Endothelial cell of hepatic sinusoid (primary cell): ENCODE measurements around the gene NBDY.

Experiments
- in situ Hi-C: cut with HindIII; loops from 2 replicates; pipeline ENCODE4 v1.10.0; 2017; ENCODE audit warnings: low sequenced_read_pairs

The NBDY gene

DNA sequence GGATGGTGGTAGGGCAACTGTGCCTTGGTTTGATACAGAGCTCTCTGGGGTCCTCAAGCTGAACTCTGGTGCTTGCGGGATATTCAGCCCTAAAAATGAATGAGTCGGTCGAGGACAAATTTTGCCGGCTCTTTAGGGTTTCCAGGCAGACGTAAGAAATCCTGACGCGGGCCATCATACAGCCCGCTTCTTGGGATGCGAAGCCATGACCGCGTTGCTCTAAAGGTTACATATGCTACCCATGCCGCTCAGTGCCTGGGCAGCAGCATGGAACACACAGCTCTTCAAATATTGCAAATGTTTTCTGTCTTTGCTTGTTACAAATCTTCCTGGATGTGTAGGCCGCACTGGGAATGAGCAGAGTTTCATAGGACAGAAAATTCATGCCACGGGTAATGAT, 55.6 kb downstream of the NBDY start:
- in situ Hi-C loops, result loop anchor here (25.0 kb wide), 1 partner anchor 203 kb away; the partner anchor contains the start of gene SPIN3

- in situ Hi-C loops, result loop anchor here (25.0 kb wide), 1 partner anchor 202 kb away; the partner anchor contains the start of gene SPIN3
Measured at GRCh38 chrX:56785442-56785841, 56.4 kb downstream of the NBDY start.

DNA sequence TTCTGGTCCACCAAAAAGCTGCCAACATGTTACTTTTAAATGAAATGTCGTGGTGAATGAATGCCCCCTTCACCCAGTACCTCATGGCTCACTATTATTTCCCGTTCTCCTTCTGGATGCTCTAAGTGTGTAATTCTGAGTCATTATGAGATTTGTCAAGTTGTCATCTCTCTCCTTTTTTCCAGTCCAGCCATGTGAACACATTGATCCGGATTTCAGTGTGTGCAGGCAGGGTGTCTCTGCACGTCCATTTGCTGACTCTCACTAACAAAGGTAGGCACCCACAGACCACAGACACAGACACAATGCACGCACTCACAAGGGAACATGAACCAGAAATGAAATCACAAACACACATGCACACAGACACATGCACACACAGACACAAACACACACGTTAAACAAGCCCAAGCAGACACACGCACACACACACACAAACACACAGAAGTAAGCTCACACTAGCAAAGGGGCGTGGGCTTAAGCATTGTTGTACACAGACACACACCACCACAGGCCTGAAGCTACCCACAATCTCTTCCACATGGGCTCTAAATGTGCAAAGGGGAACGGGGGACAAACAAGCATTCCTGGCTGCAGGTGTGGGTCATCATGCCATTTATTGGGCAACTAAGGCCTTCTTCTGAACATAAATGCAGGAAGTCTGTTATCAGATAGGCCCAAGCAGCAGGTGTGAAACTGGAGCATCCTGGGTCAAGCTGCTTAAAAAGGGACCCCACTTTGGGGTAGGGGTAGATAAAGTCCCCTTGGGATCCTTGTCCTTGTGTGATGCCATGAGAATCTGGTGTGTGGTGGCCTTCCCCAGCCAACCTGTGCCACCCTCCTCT, 58.1 kb downstream of the NBDY start:
- in situ Hi-C loops, result loop anchor here (25.0 kb wide), 1 partner anchor 200 kb away; the partner anchor contains the start of gene SPIN3

GRCh38 chrX:56787734-56788152, 58.7 kb downstream of the NBDY start:
- in situ Hi-C loops, result loop anchor here (25.0 kb wide), 1 partner anchor 200 kb away; the partner anchor contains the start of gene SPIN3

GRCh38 chrX:56788229-56788628, 59.2 kb downstream of the NBDY start:
- in situ Hi-C loops, result loop anchor here (25.0 kb wide), 1 partner anchor 199 kb away; the partner anchor contains the start of gene SPIN3

- in situ Hi-C loops, result loop anchor here (25.0 kb wide), 1 partner anchor 199 kb away; the partner anchor contains the start of gene SPIN3
Measured at GRCh38 chrX:56788717-56789122, 59.7 kb downstream of the NBDY start.

DNA sequence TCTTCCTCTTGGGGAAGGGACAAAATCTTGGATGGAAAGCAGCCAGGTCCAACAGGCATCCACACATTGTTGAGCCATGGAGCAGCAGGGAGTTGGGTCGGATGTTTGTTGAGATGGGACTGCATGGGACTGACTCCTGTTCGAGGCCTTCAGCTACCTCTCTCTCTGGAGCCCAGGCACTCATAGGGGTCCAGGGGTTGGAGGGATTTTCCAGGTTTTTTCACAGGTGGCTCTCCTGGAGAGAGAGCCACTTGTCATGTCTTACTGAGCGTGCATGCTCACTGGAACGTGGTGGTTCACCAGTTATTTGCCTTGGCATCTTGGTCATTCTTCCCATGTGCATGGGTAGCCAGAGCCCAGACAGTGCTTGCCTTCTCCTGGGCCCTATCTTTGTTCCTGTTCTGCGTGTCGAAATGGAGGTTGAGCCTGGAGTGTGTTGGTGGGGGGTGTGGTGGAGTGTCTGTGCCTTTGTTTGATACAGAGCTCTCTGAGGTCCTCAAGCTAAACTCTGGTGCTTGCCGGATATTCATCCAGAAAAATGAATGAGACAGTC, 60.6 kb downstream of the NBDY start:
- in situ Hi-C loops, result loop anchor here (25.0 kb wide), 1 partner anchor 198 kb away; the partner anchor contains the start of gene SPIN3

- in situ Hi-C loops, result loop anchor here (25.0 kb wide), 1 partner anchor 197 kb away; the partner anchor contains the start of gene SPIN3
Measured at GRCh38 chrX:56790778-56791177, 61.7 kb downstream of the NBDY start.

- in situ Hi-C loops, result loop anchor here (25.0 kb wide), 1 partner anchor 196 kb away; the partner anchor contains the start of gene SPIN3
Measured at GRCh38 chrX:56791456-56791855, 62.4 kb downstream of the NBDY start.

DNA sequence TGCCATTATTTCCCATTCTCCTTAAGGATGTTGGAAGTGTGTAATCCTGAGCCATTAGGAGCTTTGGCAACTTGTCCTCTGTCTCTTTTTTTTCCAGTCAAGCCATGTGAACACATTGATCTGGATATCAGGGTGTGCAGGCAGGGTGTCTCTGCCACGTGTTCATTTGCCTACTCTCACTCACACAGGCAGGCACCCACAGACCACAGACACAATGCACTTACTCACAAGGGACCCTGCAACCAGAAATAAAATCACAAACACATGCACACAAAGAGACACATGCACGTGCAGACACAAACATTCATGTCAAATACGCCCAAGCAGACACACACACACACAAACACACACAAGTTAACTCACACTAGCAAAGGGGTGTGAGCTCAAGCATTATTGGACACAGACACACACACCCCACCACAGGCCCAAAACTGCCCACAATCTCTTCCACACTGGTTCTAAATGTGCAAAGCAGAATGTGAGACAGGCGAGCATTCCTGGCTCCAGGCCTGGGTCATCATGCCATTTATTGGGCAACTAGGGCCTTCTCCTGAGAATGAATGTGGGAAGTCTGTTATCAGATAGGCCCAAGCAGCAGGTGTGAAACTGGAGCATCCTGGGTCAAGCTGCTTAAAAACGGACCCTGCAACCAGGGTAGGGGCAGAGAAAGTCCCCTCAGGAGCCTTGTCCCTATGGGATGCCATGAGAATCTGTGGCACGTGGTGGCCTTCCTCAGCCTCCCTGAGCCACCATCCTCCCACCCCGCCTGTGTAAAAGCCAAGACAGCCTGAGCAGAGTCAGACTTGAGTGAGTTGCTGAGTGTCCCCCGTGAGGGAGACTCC, 63.4 kb downstream of the NBDY start:
- in situ Hi-C loops, result loop anchor here (25.0 kb wide), 1 partner anchor 195 kb away; the partner anchor contains the start of gene SPIN3

GRCh38 chrX:56793112-56793430, 64.0 kb downstream of the NBDY start:
- in situ Hi-C loops, result loop anchor here (25.0 kb wide), 1 partner anchor 194 kb away; the partner anchor contains the start of gene SPIN3

DNA sequence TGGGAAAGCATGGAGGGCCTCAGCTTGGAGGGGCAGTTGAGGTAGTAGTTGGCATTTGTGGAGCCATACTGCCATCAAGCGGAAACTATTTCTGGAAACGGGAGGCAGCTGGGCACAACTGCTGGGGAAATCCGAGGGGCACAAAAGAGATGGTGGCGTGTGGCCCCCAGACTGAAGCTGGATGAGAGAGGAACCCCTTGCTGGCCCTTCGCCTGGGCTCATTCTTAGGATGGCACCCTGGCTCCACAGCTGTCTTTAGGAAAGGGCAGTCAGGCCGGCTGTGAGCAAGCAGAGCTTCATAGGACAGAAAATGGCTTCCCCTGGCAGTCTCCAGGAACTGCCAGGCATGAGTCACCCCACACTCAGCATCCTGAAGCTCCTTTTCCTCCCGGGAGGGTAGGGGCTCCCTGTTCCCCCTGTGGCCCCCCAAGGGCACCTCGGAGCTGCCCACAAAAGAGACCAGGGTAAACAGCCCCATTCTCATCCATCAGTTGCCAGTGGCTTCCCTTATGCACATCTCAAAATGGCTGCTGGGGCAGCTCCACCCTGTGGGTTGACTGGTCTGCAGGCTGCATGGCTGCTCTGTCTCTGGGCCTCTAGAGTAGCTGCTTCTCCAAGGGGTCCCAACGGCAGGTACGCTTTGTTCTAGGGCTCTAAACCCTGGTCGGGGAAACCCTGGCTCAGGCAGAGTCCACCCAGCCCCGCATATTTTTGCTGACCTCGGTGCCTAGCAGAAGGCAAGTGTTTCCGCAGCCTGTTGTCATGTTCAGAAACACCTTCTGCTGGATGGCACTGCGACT, 64.7 kb downstream of the NBDY start:
- in situ Hi-C loops, result loop anchor here (25.0 kb wide), 1 partner anchor 194 kb away; the partner anchor contains the start of gene SPIN3

- in situ Hi-C loops, result loop anchor here (25.0 kb wide), 1 partner anchor 193 kb away; the partner anchor contains the start of gene SPIN3
Measured at GRCh38 chrX:56794404-56795230, 65.6 kb downstream of the NBDY start.

DNA sequence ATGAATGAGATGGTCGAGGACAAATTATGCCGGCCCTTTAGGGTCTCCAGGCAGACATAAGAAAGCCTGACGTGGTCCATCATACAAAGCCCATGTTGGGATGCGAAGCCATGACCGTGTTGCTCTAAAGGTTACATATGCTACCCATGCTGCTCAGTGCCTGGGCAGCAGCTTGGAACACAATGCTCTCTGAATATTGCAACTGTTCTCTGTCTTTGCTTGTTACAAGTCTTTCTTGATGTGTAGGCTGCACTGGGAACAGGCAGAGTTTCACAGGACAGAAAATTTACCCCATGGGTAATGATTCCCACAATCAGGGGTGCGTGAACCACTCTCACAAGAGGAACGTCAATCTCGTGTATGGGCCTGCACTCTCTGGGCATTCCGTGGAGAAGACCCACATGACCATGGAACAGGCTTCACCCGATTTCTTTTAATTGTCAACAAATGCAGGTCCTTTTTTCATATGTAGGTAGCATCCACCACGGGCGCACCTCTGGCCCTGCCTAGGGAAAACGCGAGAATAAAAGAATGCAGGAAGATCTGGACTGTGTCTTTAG, 66.3 kb downstream of the NBDY start:
- in situ Hi-C loops, result loop anchor here (25.0 kb wide), 1 partner anchor 192 kb away; the partner anchor contains the start of gene SPIN3

- in situ Hi-C loops, result loop anchor here (25.0 kb wide), 1 partner anchor 190 kb away; the partner anchor contains the start of gene SPIN3
Measured at GRCh38 chrX:56796641-56797395, 67.8 kb downstream of the NBDY start.

DNA sequence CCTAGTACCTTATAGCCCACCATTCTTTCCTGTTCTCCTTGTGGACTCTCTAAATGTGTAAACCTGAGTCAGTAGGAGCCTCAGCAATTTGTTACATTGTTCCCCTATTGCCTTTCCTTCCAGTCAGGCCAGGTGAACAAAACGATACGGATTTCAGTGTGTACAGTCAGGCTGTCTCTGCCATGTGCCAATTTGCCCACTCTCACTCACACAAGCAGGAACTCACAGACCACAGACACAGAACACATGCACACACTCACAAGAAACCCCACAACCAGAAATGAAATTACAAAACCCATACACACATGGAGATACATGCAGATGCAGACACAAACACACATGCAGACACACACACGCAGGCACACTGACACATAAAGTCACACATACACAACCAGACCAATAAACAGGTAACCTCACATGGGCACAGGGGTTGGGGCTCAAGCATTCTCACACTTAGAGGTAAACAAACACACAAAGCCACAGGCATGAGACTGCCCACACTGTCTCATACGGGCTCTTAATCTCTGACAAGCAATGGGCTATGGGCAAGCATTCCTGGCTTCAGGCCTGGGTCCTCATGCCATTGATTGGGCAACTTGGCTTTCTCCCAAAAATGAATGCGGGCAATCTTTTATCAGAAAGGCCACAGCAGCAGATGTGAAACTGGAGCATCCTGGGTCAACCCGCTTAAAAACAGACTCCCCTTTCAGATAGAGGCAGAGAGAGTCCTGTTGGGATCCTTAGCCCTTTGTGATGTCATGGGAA, 68.7 kb downstream of the NBDY start:
- in situ Hi-C loops, result loop anchor here (25.0 kb wide), 1 partner anchor 190 kb away; the partner anchor contains the start of gene SPIN3

DNA sequence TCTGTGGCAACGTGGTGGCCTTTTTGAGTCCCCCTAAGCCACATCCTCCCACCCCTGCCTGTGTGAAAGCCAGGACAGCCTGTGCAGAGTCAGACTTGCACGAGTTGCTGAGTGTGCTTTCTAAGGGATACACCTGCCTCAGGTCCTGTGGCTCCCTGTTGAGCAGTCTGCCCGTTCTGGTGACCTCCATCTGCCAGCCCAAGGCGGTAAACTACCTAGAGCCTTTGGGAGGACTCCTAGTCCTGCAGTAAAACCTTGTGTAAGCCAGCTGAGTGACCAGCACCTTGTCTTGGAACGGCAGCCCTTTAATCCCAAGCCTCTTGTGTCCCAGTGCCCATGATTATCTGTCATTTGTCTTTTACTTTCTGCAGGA, 69.3 kb downstream of the NBDY start:
- in situ Hi-C loops, result loop anchor here (25.0 kb wide), 1 partner anchor 189 kb away; the partner anchor contains the start of gene SPIN3
